HG02610 (cell line): ENCODE measurements around the gene CLCNKB.
"Not testable (repeated sequence)": the region's sequence is repeated elsewhere in the genome, so short reads cannot be mapped to it uniquely, and the experiment has no call there.

Experiments
- ATAC-seq: cut with Tn5 transposase; IDR thresholded peaks from one replicate; pipeline ENCODE4 v1.9.1; 2021; ENCODE audit warnings: mild to moderate bottlenecking, moderate library complexity; ENCODE audit not compliant: unreplicated experiment

The CLCNKB gene

GRCh38 chr1:16055613-16056520 is 12.3 kb downstream of the CLCNKB start:
- peak; percentile 44 for ATAC-seq

- not testable (repeated sequence) for ATAC-seq
Measured at GRCh38 chr1:16056521-16056912, 12.9 kb downstream of the CLCNKB start.

DNA sequence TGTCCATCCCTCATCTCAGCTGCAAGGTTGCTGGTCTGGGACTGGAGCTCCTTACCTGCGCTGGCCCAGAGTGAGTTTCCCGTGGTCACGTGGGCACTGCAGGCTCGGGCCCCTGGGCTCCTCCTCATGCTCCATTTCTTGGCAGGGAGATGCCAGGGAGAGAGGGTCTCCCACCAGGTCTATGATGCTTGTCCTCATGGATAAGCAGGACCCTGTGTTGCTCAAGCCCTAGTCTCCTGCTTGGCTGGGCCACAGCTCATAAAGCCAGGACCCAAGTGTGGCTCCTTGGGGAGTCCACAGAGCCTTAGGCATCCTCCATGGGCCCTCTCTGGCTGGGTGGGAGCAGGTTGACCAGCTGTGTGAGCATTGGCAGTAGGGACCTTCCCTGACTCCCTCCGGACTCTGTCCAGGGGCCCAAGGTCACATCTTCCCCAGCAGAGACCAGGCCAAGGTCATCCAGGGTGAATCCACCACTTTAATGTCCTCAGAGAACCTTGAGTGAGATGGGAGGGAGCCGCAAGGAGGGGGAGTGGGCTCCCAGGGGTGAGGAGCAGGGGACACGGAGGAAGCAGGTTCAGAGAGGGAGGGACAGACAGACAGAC is 13.8 kb downstream of the CLCNKB start:
- not testable (repeated sequence) for ATAC-seq

DNA sequence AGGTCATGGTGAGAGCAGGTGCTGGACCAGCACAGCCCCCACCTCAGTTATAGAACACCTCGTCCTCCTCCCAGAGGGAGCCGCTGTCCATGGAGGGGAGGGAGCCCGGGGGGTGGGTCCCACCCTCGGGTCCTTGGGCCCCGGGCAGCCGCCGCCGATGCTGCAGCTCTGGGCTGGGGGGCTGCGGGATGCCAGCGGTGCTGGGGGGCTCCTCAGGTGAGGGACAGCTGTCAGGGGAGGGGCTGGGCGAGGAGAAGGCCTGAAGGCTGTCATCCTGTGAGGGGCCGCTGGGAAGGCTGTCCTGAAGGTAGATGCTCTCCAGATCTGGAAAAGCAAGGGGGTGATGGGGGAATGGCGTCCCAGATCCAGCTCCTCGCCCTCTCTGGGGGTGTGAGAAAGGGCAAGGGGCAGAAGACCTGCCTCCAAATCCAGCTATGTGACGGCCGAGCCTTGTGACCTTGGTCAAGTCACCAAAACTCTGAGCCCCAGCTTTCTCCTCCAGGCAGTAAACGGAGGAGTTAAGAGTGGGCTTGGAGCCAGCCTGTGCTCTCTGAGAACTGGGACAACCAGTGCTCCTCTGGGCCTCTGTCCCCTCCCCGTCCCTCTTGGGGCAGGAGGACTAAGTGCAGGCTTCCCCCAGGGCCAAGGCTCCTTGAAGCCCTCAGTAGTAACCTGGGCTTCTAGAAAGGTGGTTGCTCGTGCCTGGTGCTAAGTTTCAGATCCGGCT is 15.0 kb downstream of the CLCNKB start:
- not testable (repeated sequence) for ATAC-seq

- no peak for ATAC-seq
Measured at GRCh38 chr1:16061266-16061665, 17.7 kb downstream of the CLCNKB start.

GRCh38 chr1:16061989-16062686 is 18.6 kb downstream of the CLCNKB start:
- not testable (repeated sequence) for ATAC-seq

DNA sequence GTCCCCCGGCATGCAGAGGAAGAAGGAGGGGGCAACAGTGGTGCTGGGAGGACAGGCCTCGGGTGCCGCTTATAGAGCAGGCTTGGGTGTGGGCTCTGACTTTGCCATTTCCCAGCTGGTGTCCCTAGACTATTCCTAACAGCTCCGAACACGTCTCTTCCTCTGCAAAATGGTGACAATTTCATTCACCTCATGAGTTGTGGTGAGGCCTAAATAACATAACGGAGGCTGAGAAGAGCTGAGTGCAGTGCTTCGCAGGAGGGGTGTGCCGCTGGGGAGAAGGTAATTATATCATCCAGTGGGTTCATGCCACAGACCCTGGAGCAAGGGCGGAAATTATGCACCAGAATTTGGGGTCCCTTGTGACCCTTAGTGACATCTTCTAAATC is 19.1 kb downstream of the CLCNKB start:
- not testable (repeated sequence) for ATAC-seq

- no peak for ATAC-seq
Measured at GRCh38 chr1:16063226-16063829, 19.7 kb downstream of the CLCNKB start.

DNA sequence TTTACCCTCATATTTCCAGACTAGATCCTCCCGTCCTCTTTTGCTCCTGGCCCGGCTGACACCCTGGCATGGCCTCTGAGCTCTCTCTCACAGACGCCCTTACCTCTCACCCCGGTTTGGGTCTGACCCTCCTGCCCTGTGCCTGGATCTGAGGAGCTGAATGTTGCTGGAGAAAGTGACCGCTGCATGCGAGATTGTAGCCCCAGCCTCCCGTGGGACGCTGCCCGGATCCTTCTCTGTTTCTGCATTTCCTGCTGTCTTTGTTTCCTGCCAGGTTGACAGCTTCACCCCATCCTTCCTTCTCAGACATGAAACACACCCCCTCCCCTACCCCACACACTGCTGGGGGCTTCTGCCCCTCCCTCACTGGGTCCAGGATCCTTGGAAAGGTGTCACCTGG is 20.3 kb downstream of the CLCNKB start:
- no peak for ATAC-seq

DNA sequence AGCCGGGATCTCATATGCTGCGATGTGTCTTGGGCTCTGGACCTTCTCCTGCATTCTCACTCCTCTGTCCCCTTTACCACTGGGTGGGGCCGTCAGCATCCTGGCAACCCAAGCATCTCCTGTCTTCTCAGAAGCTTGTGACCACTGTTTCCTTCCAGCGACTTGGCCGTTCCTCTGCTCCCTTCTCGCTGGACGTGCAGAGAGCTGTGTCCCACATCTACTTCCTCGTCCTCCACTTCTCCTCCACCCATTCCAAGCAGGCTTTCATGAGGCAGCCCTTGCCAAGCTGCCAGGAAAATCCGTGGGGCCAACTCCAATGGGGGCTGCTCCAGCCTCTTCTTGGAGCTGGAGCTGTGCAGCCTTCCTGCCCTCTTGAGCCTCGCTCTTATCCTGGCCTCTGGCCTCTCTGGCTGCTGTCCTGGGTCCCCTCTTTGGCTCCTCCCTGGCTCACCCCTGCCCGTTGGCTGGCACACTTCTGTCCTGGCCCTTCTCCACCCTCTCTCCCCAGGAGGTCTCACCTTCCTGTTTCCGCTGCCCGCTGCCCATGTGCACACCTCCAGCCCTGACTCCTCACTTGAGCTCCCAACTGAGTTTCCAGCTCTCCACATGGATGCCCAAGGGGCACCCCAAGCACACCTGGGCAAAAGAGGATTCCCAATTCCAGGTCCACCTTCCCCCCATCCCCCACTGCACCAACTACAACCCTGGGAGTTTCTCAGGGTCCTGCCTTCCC is 21.1 kb downstream of the CLCNKB start:
- ATAC-seq: no peak

DNA sequence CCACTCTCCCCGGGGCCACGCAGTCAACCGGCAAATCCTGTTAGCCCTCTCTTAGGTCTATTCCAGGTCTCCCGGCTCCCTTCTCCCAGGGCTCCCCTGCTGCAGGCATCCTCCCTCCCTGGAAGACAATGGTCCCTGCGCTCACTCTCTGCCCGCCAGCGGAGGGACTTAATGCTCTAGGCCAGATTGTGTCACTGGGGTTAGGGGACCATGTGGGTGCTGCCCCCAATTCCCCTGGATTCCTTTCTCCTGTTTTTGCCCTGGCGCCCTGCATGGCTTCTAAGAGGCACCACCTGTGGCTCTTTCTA is 21.6 kb downstream of the CLCNKB start:
- no peak for ATAC-seq

GRCh38 chr1:16066245-16066644 is 22.7 kb downstream of the CLCNKB start:
- no peak for ATAC-seq

DNA sequence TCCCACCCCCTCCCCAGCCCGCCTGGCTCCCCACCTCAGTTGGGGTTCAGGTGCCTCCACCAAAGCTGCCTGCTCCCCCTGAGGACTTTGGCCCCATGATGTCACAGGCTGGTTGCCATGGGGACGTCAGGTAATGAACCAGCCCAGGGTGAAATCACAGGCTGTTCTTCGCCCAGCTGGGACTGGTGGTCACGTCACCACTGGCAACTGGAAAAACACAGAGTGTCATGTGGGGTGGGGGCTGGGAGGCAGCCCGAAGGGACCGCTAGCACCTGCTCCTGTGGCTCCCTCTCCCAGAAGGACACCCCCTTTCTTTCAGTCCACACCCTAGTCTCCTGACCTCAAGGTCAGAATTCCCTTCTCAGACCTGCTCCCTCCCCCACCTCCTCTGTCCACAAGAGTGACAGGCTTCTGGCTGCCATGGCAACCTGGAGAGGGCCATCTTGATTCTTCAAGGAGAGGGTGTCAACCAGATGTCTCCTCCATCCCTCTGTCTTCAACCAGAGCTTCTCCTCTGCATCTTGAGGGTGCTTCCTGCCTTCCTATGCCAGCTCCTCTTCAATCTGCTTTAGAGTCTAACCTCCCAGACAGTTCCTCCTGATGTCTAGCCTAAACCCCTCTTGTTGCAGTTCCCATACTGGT is 23.7 kb downstream of the CLCNKB start:
- no peak for ATAC-seq

- ATAC-seq: no peak
Measured at GRCh38 chr1:16067933-16068332, 24.4 kb downstream of the CLCNKB start.

GRCh38 chr1:16068356-16069270 is 25.0 kb downstream of the CLCNKB start:
- ATAC-seq: no peak

GRCh38 chr1:16070640-16071355 is 27.2 kb downstream of the CLCNKB start:
- ATAC-seq: no peak

- no peak for ATAC-seq
Measured at GRCh38 chr1:16071614-16072013, 28.0 kb downstream of the CLCNKB start.

- ATAC-seq: no peak
Measured at GRCh38 chr1:16072095-16072494, 28.5 kb downstream of the CLCNKB start.
